G401 (cell line): ENCODE results near the gene USP24. TPM values are rescaled to one million over a fixed set of nuclear protein-coding genes. Genes with fewer than 3 reads are reported as not detected.

ENCODE experiments used
- DNase-seq: peaks from one replicate; pipeline ENCODE4 v3.0.0-alpha.2; 2015; ENCODE audit warnings: low spot score
- in situ Hi-C: cut with HindIII; loops from 2 replicates; pipeline ENCODE4 v1.10.0; 2016; ENCODE audit warnings: low sequenced_read_pairs, mixed read lengths
- total RNA-seq: library from RNA; depleted of rRNA; stranded (reverse); fragments of >200 nt; shearing (Covaris generic); gene quantifications from 2 replicates; pipeline ENCODE4 v1.2.3, GENCODE V29; 2014

The USP24 gene
- total RNA-seq, 1 experiment from 2014 or later, result 20.8 TPM

GRCh38 chr1:55050283-55050682, 164.9 kb downstream of the USP24 start:
- peak; percentile 62 for DNase-seq
- in situ Hi-C loops, result no loop called here

GRCh38 chr1:55049914-55050278, 165.3 kb downstream of the USP24 start:
- in situ Hi-C loops, result no loop called here
- DNase-seq, result peak; percentile 90

GRCh38 chr1:55049271-55049913, 165.8 kb downstream of the USP24 start:
- in situ Hi-C loops, result no loop called here
- DNase-seq, result no peak

GRCh38 chr1:55048453-55049270, 166.5 kb downstream of the USP24 start:
- DNase-seq, result no peak
- in situ Hi-C loops, result no loop called here

GRCh38 chr1:55047611-55048010, 167.6 kb downstream of the USP24 start:
- DNase-seq, result no peak
- in situ Hi-C loops, result no loop called here

- in situ Hi-C loops, result no loop called here
- DNase-seq, result no peak
These were observed 168.3 kb downstream of the USP24 start for GRCh38 chr1:55046871-55047270.

- in situ Hi-C loops, result no loop called here
- DNase-seq, result no peak
These were observed 169.7 kb downstream of the USP24 start for GRCh38 chr1:55045430-55045829.

- no peak for DNase-seq
- in situ Hi-C loops, result no loop called here
These were observed 170.4 kb downstream of the USP24 start for GRCh38 chr1:55044617-55045397.

- DNase-seq, result no peak
- in situ Hi-C loops, result no loop called here
These were observed 171.4 kb downstream of the USP24 start for GRCh38 chr1:55043726-55044125.

GRCh38 chr1:55043011-55043410, 172.2 kb downstream of the USP24 start:
- in situ Hi-C loops, result no loop called here
- no peak for DNase-seq

- in situ Hi-C loops, result no loop called here
- DNase-seq, result no peak
These were observed 173.6 kb downstream of the USP24 start for GRCh38 chr1:55041613-55042012.

- no peak for DNase-seq
- in situ Hi-C loops, result no loop called here
These were observed 174.2 kb downstream of the USP24 start for GRCh38 chr1:55040933-55041494.

GRCh38 chr1:55040083-55040932, 174.9 kb downstream of the USP24 start:
- in situ Hi-C loops, result no loop called here
- peak; percentile 53 for DNase-seq

- peak; percentile 48 for DNase-seq
- in situ Hi-C loops, result no loop called here
These were observed 175.7 kb downstream of the USP24 start, which contains the start of gene PCSK9 for GRCh38 chr1:55039342-55040082. TSS of gene PCSK9 (plus strand) at chr1:55039548. CDS start at chr1:55039838, 290 bp downstream.

- no peak for DNase-seq
- in situ Hi-C loops, result no loop called here
These were observed 176.2 kb downstream of the USP24 start for GRCh38 chr1:55038974-55039341.

- in situ Hi-C loops, result no loop called here
- peak; percentile 51 for DNase-seq
These were observed 176.7 kb downstream of the USP24 start for GRCh38 chr1:55038552-55038838.

GRCh38 chr1:55037733-55038551, 177.2 kb downstream of the USP24 start:
- DNase-seq, result peak; percentile 75
- in situ Hi-C loops, result no loop called here

- in situ Hi-C loops, result no loop called here
- no peak for DNase-seq
These were observed 179.3 kb downstream of the USP24 start for GRCh38 chr1:55035904-55036303.
